Fibroblast of the conjunctiva (primary cell): Measurements from ENCODE around the gene TMEM147.

Experiments used
- DNase-seq: peaks from one replicate; pipeline ENCODE4 v3.0.0-alpha.2; 2010; ENCODE audit warnings: low read depth

The TMEM147 gene

DNA sequence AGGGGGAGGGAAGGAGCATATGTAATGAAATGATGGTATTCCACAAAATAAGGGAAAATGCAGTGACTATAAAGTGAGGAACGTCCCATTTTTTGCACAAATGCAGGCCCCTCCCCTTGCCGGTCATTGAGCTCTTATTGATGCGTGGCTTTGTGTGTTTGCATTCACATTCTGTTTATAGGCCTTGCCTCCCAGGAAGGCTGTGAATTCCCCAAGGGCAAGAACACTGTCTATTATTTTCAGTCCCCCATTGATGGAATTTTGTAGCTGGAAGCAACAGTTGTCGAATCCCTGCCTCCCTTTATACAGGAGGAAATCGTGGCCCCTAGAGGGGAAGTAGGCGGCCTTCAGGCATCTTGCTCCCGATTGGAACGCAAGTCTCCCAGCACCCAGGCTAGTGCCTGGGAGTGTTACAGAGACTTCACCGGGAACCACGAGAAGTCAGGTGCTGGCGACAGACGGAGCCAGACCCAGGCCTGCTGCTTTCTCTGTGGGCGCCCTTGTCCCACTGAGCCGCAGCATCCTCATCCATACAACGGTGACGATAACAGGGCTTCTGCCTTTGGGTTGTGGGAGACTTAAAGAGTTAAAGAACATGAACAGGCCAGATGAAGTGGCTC, 24.2 kb upstream of the TMEM147 start:
- DNase-seq, result no peak

DNA sequence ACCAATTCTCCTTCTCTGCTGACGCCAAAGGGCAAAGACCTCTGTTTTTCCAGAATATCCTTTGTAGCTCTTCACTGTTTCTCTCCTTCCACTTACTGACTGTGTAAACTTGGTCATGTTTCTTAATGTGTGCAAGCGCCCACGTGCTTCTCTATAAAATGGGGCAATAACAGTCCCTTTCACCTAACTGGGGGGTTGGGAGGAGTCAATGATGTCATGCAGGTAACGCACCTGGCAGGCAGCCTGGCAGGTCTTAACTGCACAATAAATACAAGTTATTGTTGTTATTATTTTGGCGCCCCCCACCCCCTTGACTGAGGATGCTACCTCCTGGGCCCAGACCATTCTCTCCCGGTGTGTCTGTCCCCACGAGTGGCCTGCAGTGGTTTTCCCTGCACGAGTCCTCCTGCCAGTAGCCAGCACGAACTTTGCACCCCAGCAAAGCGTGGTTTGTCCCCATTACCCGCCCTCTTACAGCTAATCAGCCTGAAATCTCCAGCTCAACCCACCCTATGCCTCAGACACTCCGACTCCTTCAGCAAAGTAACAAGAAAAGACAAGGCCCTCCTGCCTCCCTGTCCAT, 22.6 kb upstream of the TMEM147 start:
- DNase-seq, result no peak

DNA sequence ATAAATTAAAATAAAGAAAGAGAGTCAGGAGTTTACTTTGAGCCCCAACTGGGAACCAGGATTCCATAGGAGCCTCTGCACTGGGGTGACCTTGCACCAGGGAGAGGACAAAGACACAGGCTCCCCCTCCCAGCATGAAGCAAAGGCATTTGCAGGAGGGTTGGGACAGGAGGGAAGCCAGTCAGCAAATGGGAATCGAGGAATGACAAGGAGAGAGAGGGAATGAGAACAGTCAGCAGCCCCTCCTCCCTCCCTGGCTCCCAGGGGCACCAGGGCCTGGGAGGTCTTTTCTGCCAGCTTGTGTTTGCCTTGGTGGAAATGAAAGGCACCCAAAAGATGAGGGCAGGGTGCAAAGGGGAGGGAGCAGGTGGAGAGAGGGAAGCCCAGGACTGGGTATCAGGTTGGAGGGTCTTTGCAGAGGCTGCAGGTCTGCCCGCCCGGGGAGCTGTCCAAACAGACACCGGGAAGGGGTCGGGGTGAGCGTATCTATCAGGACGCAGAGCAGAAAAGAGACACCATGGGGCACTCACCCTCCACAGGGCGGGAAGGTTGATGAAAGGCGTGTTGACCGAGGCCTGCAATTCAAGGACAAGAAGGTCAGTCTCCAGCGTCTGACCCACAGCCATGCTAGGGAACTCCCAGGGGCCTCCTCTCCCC, 21.1 kb upstream of the TMEM147 start:
- no peak for DNase-seq

DNA sequence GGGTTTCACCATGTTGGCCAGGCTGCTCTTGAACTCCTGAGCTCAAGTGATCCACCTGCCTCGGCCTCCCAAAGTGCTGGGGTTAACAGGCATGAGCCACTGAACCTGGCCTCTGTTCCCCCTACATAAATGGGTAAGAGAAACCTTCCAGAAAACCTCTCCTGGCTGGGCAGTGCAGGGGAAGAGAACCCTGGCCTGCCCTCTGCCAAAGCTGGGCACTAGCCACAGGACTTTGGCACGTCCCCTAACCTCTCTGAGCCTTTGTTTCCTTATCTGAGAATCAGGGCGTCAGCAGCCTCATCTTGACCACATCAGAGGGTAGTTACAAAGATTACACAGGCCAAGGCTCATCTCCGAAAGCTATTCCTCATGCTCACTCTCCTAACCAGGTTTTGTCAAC, 19.6 kb upstream of the TMEM147 start:
- DNase-seq, result no peak

DNA sequence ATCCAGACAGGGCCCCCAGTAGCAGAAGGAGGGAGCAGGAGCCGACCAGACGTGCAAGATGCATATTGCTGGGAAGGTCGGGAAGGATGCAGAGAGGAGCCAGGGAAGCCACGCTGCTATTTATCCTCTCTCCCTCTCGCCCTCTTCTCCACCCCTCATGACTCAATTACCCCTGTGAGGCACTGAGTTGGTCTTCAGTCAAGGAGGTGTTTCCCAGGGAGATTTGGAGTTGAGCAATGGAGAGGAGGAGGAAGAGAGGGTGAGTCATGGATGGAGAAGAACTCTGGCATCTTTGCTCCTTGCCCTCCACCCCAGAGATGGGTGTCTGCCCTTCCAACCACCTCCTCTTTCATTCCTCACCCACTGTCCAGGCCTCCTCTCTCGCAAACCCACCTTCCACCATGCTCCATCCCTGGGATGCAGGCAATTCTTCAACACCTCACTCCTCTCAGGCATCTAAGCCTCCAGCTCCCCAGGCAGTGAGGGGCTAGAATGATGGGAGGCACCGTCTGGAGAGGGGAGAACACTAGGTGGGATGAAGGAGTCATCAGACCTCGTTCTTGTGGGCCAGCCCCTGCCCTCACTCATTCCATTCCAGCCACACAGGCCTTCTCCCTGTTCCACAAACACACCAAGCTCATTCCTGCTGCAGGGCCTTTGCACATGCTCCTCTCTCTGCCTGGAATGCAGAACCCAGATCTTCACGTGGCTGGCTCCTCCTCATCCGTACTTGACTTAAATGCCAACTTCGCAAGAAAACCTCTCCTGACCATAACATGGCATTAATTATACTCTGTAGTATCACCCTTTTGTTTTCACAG, 17.0 kb upstream of the TMEM147 start, which contains the start of gene SBSN:
Gene SBSN (minus strand): TSS at position 94 of the 821 bp plus-strand sequence. CDS start 30 bp downstream, at position 64.
- DNase-seq, result peak; percentile 26

DNA sequence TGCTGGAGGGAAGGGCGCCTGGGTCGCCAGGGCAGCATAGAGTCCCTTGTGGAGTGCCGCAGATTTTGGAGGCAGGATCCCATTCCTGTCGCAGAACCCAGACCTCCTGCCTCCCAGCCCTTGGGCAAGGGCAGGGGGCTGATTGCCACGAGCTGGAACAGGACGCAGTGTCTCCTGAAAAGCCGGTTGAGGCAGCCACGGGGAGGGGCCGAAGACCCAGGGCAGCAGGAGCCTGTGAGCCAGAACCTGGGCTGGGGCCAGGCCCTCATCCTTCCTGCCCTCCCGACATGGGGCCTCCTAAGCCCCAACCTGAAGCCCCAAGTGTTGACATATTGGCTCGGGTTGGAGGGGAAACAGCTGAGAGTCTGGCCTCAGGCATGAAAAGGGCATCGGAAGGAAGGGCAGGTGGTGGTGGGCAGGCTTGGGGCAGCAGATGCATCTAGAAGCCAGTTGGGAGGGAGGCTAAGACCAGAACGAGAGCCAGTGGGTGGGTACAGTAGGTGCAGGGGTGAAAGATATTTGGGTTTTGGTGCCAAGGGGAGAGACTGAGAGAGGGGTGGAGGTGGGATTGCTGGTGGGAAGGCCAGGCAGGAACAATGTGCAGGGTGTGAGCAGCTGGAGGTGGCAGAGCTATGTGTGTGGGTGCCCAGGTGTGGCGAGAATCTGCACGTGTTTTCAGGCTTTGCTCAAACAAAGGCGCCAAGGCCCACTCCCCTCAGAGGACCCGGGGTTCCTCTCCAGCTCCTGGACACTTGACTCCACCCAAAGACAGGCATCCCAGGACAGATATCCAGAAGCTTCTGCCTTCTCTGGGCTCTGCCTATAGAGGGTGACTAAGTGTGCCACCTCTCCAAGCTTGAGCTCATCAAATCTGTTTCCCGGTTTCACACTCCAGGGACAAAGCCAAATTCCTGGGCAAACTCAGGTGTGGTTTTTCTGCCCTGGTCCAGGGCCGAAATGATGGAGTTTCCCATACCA, 15.9 kb upstream of the TMEM147 start:
- no peak for DNase-seq

DNA sequence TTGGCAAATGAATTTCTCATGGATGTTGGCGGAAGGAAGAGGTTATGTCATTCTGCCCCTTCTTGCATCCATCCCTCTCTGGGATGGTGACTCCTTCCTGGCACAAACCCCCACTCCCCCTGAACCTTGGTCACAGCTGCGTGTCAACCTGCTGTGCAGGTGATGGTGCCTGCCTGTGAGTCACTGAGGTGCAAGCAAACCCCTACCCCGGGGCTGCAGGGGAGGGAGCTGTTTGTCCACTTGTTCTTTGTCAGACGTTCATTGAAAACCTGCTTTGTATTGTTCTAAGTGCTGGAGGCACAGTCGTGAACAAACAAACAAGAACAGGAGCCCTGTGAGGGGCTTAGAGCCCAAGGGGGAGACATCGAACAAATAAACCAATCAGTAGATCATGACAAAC, 14.1 kb upstream of the TMEM147 start:
- DNase-seq, result no peak

DNA sequence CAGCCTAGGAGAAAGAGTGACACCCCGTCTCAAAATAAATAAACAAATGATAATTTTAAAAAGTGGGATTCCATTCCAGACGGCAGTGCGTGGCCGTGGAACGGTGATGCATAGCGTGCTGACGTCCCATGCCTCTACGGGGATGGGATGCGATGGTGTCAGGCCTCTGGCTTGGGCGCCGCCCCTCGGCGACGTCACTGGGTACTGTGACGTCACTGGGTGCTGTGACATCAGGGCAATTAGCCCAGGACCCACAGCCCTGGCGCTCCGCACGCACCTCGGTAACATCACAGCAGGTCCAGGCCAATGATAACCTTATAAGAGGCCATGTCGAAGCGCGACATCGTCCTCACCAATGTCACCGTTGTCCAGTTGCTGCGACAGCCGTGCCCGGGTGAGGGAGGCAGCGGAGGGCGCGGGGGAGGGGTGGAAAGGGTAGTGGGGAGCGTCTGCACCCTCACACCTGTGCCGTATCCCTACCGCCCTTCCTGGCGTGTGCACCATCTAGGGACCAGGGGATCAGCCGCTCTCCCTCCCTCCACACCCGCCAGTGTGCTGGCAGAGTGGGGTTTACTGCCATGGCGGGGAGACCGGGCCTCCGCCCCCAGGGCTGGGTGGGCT, 12.1 kb upstream of the TMEM147 start, which contains the start of gene GAPDHS:
Gene GAPDHS (plus strand): TSS at position 256 of the 621 bp plus-strand sequence. CDS start 72 bp downstream, at position 328.
- no peak for DNase-seq

DNA sequence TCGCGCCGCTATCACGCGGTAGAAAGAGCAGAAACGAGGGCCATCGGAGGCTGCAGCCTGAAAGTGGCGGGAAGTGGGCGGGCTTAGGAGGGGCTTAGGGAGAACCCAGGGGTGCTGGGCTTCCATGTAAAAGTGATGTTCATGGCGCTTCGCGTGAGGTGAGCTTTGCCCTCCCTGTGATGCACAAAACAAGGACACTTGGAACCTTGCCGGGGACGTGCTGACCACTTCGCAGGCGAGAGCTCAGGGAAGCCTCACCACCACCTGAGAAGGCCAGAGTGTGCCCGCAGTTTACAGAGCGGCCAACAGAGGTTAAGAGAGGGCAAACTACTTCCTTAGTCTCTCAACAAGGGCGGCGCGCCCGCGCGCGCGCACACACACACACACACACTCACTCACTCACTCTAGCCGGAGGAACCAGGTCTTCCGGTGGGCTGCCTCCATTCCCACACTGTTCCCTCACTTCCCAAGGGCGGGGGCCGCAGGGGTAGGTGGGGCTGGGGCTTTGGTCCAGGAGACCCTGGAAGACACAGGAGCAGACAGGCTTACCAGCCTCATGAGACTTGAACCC, 11.5 kb upstream of the TMEM147 start:
- DNase-seq, result no peak

DNA sequence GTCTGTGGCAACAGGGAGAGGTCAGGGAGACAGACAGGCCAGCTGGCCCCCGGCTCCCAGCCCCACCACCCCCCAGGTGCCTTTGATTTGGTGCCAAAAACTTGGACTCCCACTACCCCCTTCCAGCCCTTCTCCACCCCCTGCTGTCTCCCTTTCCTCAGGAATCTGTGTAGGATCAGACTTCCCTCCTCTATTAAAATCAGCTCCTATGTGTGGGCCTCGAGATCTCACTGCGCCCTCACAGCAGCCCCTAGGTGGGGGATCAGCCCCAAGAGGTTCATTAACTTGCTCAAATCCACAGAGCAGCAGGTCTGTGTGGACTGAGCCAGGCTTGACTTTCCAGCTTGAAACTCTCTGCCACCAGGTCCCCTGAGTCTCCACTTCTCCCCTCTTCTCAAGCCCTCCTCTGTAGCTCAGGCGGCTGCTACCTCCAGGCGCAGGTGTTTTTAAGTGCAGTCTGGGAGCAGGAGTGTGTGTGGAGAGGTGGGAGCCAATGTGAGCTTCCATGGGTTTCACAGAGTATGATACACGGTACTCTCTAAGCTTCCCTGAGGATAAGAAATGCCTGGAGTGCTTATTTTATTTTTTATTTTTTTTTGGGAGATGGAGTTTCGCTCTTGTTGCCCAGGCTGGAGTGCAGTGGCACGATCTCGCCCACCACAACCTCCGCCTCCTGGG, 10.5 kb upstream of the TMEM147 start:
- DNase-seq, result no peak

DNA sequence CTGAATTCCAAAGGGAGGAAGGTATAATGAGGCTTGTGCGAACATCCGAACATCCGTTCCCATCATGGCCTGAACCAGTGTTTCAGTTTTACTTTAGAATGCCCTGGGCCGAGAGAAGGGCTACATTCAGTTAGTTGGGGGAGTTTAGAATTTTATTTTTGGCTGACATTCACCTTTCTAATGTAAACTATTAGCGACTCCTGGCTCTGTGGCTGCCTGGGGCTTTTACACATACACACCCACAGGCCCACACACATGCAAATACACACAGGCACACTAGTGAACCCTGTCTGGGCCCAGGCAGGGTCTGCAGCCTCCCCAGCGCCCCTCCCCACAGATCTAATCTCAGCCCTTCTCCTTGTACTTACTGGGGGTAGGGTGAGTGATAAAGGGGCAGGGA, 6.1 kb upstream of the TMEM147 start:
- no peak for DNase-seq

DNA sequence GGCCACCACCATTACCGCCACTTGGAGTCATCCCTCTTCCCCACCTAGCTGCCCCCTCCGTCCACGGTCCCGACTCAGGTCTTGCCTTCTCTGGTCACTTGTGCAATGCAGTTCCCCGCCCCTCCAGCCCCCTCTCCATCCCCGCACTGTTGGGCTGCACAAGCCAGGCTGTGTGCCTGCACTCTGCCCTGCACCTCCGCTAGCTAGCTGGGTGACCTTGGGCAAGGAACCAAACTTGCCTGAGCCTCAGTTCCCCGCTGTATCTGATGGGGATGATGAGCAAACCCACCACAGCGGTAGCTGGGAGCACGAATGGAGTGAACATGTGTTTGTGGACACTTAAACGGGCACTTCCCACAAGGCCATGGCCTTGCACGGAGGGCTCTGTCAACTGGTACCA, 5.6 kb upstream of the TMEM147 start:
- DNase-seq, result no peak

DNA sequence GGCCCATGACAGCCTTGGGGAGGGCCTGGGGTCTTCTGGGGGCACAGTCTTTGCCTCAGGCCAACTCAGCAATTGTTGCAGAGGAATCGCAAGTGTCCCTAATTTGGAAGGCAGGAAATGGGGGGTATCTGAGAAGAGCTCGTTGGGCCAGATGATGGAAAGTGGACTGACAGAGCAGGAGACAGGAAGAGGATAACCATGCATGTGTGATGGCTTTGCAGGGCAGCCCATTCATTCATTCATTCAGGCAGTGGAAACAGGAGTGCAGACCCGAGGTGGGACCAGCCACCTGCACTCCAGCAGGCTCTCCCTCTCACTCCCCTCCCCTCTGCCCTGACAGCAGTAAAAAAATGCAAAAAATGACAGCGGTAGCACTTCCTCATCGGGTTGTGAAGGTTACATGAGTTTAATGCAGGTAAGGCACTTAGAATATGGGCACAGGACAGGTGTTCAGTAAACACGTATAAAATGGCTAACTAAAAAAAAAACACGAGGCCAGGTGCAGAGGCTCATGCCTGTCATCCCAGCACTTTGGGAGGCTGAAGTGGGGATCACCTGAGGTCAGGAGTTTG, 5.0 kb upstream of the TMEM147 start:
- no peak for DNase-seq

DNA sequence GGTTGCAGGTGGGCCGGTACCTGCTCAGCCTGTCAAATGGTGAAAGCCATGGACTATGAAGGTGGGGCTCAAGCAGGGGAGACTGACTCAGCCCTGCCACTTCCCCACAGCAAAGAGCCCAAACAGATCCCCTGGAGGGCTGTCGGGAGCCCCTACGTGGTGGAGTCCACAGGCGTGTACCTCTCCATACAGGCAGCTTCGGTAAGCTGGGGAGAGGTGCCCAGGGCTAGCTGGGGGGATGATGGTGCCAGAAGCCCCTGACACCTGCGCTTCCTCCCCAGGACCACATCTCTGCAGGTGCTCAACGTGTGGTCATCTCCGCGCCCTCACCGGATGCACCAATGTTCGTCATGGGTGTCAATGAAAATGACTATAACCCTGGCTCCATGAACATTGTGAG, 3.2 kb upstream of the TMEM147 start:
- DNase-seq, result no peak

DNA sequence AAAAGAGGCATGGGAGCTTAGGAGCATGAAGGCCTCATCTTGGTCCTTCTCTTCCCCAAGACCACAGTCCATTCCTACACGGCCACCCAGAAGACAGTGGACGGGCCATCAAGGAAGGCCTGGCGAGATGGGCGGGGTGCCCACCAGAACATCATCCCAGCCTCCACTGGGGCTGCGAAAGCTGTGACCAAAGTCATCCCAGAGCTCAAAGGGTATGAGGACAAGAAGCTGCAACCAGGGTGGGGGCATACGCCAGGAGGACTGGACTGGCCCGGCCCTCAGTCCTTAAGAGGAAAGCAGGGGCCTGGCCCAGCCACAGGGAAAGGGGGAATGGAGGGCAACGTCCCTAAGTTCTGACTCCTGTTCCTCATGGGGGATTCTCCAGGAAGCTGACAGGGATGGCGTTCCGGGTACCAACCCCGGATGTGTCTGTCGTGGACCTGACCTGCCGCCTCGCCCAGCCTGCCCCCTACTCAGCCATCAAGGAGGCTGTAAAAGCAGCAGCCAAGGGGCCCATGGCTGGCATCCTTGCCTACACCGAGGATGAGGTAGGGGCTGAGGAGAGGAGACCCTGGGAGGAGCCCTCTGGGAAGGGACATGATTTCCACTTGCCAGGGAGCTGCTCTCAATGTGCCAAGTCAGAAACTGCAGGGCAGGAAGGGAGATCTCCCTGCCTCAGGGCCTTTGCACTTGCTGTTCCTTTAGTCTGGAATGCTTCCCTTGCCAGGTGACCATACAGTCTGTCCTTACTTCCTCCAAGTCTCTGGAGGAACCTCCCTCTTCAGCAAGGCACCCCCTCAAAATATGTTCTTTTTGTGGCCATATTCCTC, 1.9 kb upstream of the TMEM147 start:
- no peak for DNase-seq

DNA sequence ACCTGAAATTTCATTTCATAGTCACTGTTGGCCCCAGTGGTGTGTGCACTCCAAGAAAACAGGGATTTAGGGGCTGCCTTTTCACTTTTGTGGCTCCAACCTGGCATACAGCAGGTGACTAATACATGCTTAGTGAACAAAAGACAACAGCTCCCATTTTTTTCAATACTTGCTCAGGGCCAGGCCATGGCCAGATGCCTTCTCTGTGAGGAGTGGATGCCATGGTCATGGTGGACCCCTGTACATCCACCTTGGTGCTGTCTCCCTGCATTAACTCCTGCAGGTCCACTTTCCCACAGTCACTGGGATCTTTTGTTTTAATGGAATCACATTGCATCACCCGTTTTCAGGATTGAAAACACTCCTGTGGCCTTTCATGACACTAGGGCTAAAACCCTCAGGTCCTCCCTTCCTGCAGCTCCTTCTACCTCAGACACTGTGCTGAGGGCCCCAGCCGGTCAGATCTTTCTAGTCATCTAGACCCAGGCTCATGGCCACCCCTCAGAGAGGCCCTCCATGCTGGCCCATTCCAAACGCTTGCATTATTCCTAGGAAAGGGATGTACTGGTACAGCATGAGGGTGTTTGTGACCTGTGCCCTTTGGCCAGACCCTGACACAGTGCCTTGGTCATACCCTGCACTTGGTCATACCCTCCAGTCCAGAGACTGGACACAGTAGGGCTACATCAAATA, 1.2 kb upstream of the TMEM147 start:
- DNase-seq, result no peak

DNA sequence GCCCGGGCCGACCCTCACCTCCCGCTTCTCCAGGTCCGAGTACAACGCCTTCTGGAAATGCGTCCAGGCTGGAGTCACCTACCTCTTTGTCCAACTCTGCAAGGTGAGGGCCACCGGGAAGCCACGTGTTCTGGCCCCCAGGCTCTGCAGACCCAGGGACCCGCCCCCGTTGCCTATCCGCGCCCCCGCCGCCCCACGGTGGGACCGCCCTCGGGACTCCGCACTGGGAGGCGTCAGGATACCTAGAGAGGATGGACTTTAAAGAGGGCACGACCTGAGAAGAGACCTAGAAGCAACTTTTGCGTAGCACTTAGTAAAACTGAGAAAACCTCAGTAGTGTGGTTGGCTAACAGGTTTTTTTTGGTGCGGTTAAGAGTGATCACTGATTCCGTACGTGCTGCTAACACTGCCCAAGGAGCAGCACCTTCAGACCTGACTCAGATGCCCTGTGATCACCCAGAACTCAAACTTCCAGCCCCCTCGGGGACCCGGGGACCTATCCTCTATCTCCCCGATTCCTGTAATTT, 492 bp downstream of the TMEM147 start:
- DNase-seq, result no peak

DNA sequence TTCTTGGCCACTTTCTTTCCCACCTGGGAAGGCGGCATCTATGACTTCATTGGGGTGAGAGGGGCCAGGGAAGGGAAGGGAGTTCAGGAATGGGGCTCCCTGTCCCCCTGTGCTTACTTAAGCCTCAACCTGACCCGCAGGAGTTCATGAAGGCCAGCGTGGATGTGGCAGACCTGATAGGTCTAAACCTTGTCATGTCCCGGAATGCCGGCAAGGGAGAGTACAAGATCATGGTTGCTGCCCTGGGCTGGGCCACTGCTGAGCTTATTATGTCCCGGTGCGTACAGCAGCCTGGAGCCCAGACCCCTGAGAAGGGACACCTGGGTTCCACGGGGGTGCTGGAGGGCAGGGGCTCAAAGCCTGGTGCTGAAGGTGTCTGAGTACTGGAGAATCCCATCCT, 1.1 kb downstream of the TMEM147 start:
- no peak for DNase-seq
